Effector memory CD4-positive, alpha-beta T cell (primary cell): Measurements from ENCODE around the gene STAT6.

ENCODE experiments used
- DNase-seq, 3 donors: peaks; one replicate each; pipeline ENCODE4 v3.0.0-alpha.2; 2020
- H3K27ac ChIP-seq: 2 replicates; pipeline ENCODE4 v1.7.0; 2013; ENCODE audit warnings: mild to moderate bottlenecking, low read length, moderate library complexity; ENCODE audit not compliant: insufficient read depth, poor library complexity, severe bottlenecking
- H3K27me3 ChIP-seq: replicated peaks from 2 replicates; pipeline ENCODE4 v1.7.0; 2013; ENCODE audit warnings: mild to moderate bottlenecking, low read length; ENCODE audit not compliant: insufficient read depth, control insufficient read depth, poor library complexity, severe bottlenecking
- H3K36me3 ChIP-seq: 2 replicates; pipeline ENCODE4 v1.7.0; 2013; ENCODE audit warnings: mild to moderate bottlenecking, low read length, moderate library complexity; ENCODE audit not compliant: control insufficient read depth, insufficient read depth
- H3K4me1 ChIP-seq: 2 replicates; pipeline ENCODE4 v1.7.0; 2013; ENCODE audit warnings: low read length, mild to moderate bottlenecking; ENCODE audit not compliant: control insufficient read depth, insufficient read depth, poor library complexity, severe bottlenecking
- H3K4me3 ChIP-seq: 2 replicates; pipeline ENCODE4 v1.7.0; 2013; ENCODE audit warnings: low read length, low read depth, mild to moderate bottlenecking; ENCODE audit not compliant: insufficient read depth, poor library complexity, severe bottlenecking
- H3K9me3 ChIP-seq: 2 replicates; pipeline ENCODE4 v1.7.0; 2013; ENCODE audit warnings: mild to moderate bottlenecking, low read length, moderate library complexity; ENCODE audit not compliant: control insufficient read depth

The STAT6 gene

GRCh38 chr12:57092876-57093414, 18.2 kb downstream of the STAT6 start:
- no peak for DNase-seq
- H3K27ac ChIP-seq, result peak overlapping the region; percentile 58
- no peaks in the 10 kb centered on the region for H3K9me3 ChIP-seq
- peaks cover 24% of the 10 kb centered on the region for H3K4me1 ChIP-seq
- no peak overlapping the region for H3K4me3 ChIP-seq
- H3K36me3 ChIP-seq, result peaks cover 30% of the 10 kb centered on the region
- H3K27me3 ChIP-seq, result no peaks in the 10 kb centered on the region

- Histone ChIP-seq H3K27me3 (no peaks in the 10 kb centered on the region), H3K36me3 (peaks cover 25% of the 10 kb centered on the region), H3K9me3 (no peaks in the 10 kb centered on the region), H3K4me1 (peaks cover 25% of the 10 kb centered on the region), H3K4me3 (no peak overlapping the region), H3K27ac (no peak overlapping the region)
- no peak for DNase-seq
These were observed 18.7 kb downstream of the STAT6 start for GRCh38 chr12:57092529-57092862.

DNA sequence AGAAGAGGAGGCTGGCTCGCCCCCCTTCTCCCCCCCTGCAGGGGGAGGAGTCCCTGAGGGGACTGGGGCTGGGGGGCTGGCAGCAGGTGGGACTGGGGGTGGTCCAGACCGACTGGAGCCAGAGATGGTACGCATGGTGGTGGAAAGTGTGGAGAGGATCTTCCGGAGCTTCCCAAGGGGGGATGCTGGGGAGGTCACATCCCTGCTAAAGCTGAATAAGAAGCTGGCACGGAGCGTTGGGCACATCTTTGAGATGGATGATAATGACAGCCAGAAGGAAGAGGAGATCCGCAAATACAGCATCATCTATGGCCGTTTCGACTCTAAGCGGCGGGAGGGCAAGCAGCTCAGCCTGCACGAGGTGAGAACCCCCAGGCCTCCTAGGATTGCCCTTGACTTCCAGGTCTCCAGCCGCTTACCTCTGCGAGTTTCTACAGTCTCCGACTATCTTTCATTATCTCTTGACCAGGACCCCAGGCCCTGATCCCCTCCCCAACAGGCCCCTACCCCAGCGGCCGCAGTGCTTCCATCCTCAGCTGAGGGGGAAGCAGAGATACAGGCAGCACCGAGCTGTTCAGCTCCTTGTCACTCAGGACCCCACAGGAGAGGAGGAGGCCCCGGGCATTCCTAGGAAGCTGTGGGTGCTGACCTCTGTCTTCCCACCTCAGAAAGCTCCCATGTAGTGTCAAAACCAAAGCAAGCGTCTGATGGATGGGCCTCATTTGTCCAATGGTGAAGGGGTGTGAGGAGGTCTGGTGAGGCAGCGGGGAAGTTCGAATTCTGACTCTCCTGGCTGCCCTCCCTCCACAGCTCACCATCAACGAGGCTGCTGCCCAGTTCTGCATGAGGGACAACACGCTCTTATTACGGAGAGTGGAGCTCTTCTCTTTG, 19.3 kb downstream of the STAT6 start:
- H3K27me3 ChIP-seq, result no peaks in the 10 kb centered on the region
- H3K9me3 ChIP-seq, result no peaks in the 10 kb centered on the region
- peaks cover 20% of the 10 kb centered on the region for H3K36me3 ChIP-seq
- DNase-seq, result no peak
- H3K27ac ChIP-seq, result no peak overlapping the region
- H3K4me3 ChIP-seq, result no peak overlapping the region
- H3K4me1 ChIP-seq, result peaks cover 25% of the 10 kb centered on the region

GRCh38 chr12:57090924-57091637, 20.1 kb downstream of the STAT6 start:
- peaks cover 12% of the 10 kb centered on the region for H3K36me3 ChIP-seq
- H3K27ac ChIP-seq, result peak overlapping the region; percentile 20
- H3K4me1 ChIP-seq, result peaks cover 31% of the 10 kb centered on the region
- H3K4me3 ChIP-seq, result no peak overlapping the region
- DNase-seq, result no peak
- H3K9me3 ChIP-seq, result no peaks in the 10 kb centered on the region
- no peaks in the 10 kb centered on the region for H3K27me3 ChIP-seq

DNA sequence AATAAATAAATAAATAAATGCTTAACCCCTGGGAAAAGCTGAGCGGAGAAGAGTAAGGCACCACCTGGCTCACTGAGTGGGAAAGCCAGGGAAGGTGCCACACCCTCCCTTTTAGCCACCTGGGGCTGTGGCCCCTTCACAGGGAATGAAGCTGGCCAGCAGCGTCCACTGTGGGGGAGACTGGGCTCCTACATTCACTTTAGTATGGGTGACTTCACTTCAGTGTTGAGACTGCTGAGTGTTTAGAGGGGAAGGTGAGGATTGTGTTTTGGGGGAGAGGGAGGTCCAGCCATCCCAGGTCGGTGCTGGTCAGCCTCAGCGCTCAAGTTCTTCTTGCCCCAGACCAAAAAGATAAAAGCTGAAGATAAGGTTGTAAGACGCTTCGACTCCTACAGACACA, 20.7 kb downstream of the STAT6 start:
- no peak overlapping the region for H3K4me3 ChIP-seq
- H3K9me3 ChIP-seq, result no peaks in the 10 kb centered on the region
- peaks cover 8% of the 10 kb centered on the region for H3K36me3 ChIP-seq
- peaks cover 35% of the 10 kb centered on the region for H3K4me1 ChIP-seq
- no peaks in the 10 kb centered on the region for H3K27me3 ChIP-seq
- DNase-seq, result no peak
- H3K27ac ChIP-seq, result peak overlapping the region; percentile 20

DNA sequence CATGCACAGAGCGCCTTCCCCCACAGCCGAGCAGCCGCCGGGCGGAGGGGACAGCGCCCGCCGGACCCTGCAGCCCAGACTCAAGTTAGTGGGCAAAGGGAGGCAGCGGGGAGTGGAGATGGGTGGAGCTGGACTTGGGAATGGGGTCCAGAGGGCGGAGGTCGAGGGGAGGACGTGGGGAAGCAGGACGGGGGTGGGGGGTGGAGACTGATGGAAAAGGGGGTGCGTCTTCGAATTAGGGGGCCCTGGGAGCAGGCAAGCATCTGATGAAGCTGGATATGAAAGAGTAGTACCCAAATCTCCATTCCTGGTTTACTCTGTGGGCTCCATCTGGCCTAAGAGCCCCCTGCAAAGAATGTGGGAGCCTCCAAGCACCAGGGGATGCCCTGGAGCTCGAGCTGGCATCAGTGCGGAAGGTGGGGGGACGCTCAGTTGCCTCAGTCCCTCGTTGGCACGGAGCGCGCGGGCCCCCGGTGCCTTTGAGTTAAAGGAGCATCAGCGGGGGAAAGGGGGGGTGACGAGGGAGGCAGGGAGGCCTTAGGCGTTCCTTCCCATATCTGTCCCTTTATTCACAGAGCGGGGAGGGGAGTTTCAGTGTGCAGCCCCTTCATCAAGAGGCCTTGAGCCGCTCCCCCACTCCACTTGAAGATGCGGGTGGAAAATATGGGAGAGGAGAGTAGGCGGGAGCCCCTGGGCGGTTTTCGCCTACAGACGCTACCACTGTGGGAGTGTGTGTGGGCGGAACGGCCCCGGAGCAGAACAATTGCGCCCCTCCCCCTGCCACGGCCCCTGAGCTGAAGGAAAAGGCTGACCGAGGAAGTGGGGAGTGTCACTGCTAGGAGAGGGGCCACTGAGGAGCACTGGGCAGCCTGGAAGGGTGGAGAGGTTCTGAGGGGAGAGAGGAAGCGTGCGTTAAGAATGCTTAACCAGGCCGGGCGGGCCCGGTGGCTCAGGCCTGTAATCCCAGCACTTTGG, 21.6 kb downstream of the STAT6 start:
- Histone ChIP-seq H3K27ac (peak overlapping the region; percentile 64), H3K4me1 (peaks cover 35% of the 10 kb centered on the region), H3K9me3 (no peaks in the 10 kb centered on the region), H3K4me3 (peak overlapping the region; percentile 80), H3K36me3 (peaks cover 3% of the 10 kb centered on the region), H3K27me3 (no peaks in the 10 kb centered on the region)
- peak in 2 of 3 donors; percentile 23 to 32 for DNase-seq

- Histone ChIP-seq H3K36me3 (peaks cover 3% of the 10 kb centered on the region), H3K4me1 (peaks cover 29% of the 10 kb centered on the region), H3K27me3 (no peaks in the 10 kb centered on the region), H3K4me3 (peak within 1 kb of the TSS; percentile 84), H3K27ac (peak within 1 kb of the TSS; percentile 97), H3K9me3 (no peaks in the 10 kb centered on the region)
- DNase-seq, result peak; percentile 90 to 93 (median 92)
These were observed 22.6 kb downstream of the STAT6 start, which contains the start of gene NAB2 for GRCh38 chr12:57088354-57089270. Gene NAB2 (plus strand): TSS chr12:57089114. CDS start chr12:57089272, 158 bp downstream.

DNA sequence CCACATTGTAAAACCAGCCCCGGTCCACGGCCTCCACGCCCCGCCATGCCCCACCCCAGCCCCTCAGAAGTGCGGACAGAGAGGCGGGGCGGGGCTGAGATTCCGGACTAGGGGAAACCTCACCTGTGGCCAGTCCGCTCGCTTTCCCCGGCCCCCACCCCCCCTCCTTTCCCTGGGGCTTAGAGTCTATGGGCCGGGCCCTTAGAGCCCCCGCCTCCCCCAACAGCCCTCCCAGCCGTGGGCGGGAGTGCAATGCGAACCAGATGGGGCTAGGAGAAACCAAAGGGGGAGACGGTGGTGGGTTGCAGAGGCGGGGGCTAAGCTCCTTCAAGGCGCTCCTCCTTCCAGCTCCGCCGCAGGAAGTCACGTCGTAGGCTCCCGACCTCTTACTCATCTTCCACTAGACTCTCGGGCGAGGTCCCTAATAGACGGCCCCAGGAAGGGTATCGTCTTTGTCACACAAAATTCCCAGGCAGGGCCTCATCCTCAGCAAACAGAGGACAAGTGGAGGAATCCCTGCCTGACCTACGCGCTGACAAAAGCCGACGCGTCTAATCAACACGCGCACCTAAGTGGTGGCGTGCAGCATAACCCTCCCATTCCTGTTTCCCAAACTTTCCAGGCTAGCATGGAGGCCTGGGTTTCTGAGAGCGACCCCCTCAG, 23.3 kb downstream of the STAT6 start:
- no peaks in the 10 kb centered on the region for H3K9me3 ChIP-seq
- H3K27me3 ChIP-seq, result no peaks in the 10 kb centered on the region
- peaks cover 3% of the 10 kb centered on the region for H3K36me3 ChIP-seq
- peak overlapping the region; percentile 97 for H3K27ac ChIP-seq
- H3K4me1 ChIP-seq, result peaks cover 23% of the 10 kb centered on the region
- peak; percentile 70 to 72 (median 72) for DNase-seq
- peak overlapping the region; percentile 84 for H3K4me3 ChIP-seq
